Measurements from ENCODE around the gene NUP85. TPM values are rescaled to one million over a fixed set of nuclear protein-coding genes. Genes with fewer than 3 reads are reported as not detected.
A peak's percentile ranks its signal among the peaks of the same experiment; 100 is the strongest.
"Not testable (repeated sequence)": the region's sequence is repeated elsewhere in the genome, so short reads cannot be mapped to it uniquely, and the experiment has no call there.

The NUP85 gene
- 46.4 TPM for polyA plus RNA-seq (2013, experiment 1 of 2)
- polyA plus RNA-seq (2013, experiment 2 of 2): 44.0 TPM

- no peaks in the 10 kb centered on the region for H3K9me3 ChIP-seq (replicated peaks in 1 of 2; ENCODE audit: control insufficient read depth in 2 of 2, insufficient read depth in 1 of 2, low read depth in 1 of 2, low read length in 2 of 2)
- peak within 1 kb of the TSS; percentile 99 for H2BK12ac ChIP-seq (ENCODE audit: low read length)
- no peak within 1 kb of the TSS for H3K4ac ChIP-seq (ENCODE audit: low read length)
- H3K9ac ChIP-seq (ENCODE audit: low read depth, low read length, poor library complexity): peak within 1 kb of the TSS; percentile 100
- no peak within 1 kb of the TSS for H4K91ac ChIP-seq (ENCODE audit: low read depth, low read length, poor library complexity)
- peak within 1 kb of the TSS; percentile 100 for H3K27ac ChIP-seq (replicated peaks; ENCODE audit: low read length)
- H3K4me3 ChIP-seq (ENCODE audit: low read length in 2 of 2): peak within 1 kb of the TSS; percentile 94 to 98
- H3K18ac ChIP-seq (ENCODE audit: low read length): peak within 1 kb of the TSS; percentile 100
- peak within 1 kb of the TSS; percentile 86 for H3K4me2 ChIP-seq (ENCODE audit: insufficient read depth, low read length, poor library complexity, severe bottlenecking)
- peak within 1 kb of the TSS; percentile 100 for H4K8ac ChIP-seq (ENCODE audit: low read depth, low read length)
- H2BK5ac ChIP-seq (ENCODE audit: low read length): peak within 1 kb of the TSS; percentile 94
- DNase-seq (ENCODE audit: low spot score): peak; percentile 93
- H3K27me3 ChIP-seq (ENCODE audit: control insufficient read depth in 3 of 3, insufficient read depth in 3 of 3, low read depth in 1 of 3, low read length in 3 of 3): no peaks in the 10 kb centered on the region
- peaks cover 5 to 24% of the 10 kb centered on the region in 2 donors for H3K36me3 ChIP-seq (replicated peaks in 1 of 2; ENCODE audit: control insufficient read depth in 2 of 2, insufficient read depth in 2 of 2, low read length in 2 of 2)
- peak within 1 kb of the TSS; percentile 99 for H3K23ac ChIP-seq (ENCODE audit: low read depth, low read length, poor library complexity)
- no peaks in the 10 kb centered on the region for H3K79me1 ChIP-seq (ENCODE audit: low read depth, low read length)
- peak within 1 kb of the TSS; percentile 95 for H2AFZ ChIP-seq (ENCODE audit: low read length)
- H2BK15ac ChIP-seq (ENCODE audit: low read length): peak within 1 kb of the TSS; percentile 75
- no CpG with 5 or more reads among the region's 57 CpGs for WGBS, 2 donors (ENCODE audit: extremely low coverage in 2 of 2, insufficient read length in 2 of 2, insufficient replicate concordance in 1 of 2)
- peak within 1 kb of the TSS; percentile 72 for H2BK120ac ChIP-seq (ENCODE audit: low read depth, low read length)
- peak within 1 kb of the TSS; percentile 100 for H3K14ac ChIP-seq (ENCODE audit: low read length)
- peak within 1 kb of the TSS; percentile 86 for H2AK5ac ChIP-seq (ENCODE audit: low read depth, low read length)
- H3K4me1 ChIP-seq (ENCODE audit: control insufficient read depth in 2 of 2, insufficient read depth in 1 of 2, low read depth in 1 of 2, low read length in 2 of 2): no peaks in the 10 kb centered on the region
Observed at GRCh38 chr17:75205037-75205792, at the start of gene NUP85. Gene NUP85 (plus strand): TSS chr17:75205679. CDS start chr17:75205762, 83 bp downstream.

GRCh38 chr17:75158480-75158879, 47.0 kb upstream of the NUP85 start:
- H4K8ac ChIP-seq (ENCODE audit: low read depth, low read length); H3K14ac ChIP-seq (ENCODE audit: low read length); H3K4me3 ChIP-seq (ENCODE audit: low read length in 2 of 2); H3K4ac ChIP-seq (ENCODE audit: low read length); H2BK15ac ChIP-seq (ENCODE audit: low read length); H3K27me3 ChIP-seq (ENCODE audit: control insufficient read depth in 3 of 3, insufficient read depth in 3 of 3, low read depth in 1 of 3, low read length in 3 of 3); H3K9ac ChIP-seq (ENCODE audit: low read depth, low read length, poor library complexity); H3K4me1 ChIP-seq (ENCODE audit: control insufficient read depth in 2 of 2, insufficient read depth in 1 of 2, low read depth in 1 of 2, low read length in 2 of 2); DNase-seq (ENCODE audit: low spot score); H2BK5ac ChIP-seq (ENCODE audit: low read length); H2AK5ac ChIP-seq (ENCODE audit: low read depth, low read length); H3K18ac ChIP-seq (ENCODE audit: low read length); H2BK120ac ChIP-seq (ENCODE audit: low read depth, low read length); H3K9me3 ChIP-seq (replicated peaks in 1 of 2; ENCODE audit: control insufficient read depth in 2 of 2, insufficient read depth in 1 of 2, low read depth in 1 of 2, low read length in 2 of 2); H3K27ac ChIP-seq (replicated peaks; ENCODE audit: low read length); H4K91ac ChIP-seq (ENCODE audit: low read depth, low read length, poor library complexity); H3K79me1 ChIP-seq (ENCODE audit: low read depth, low read length); H2BK12ac ChIP-seq (ENCODE audit: low read length); H3K23ac ChIP-seq (ENCODE audit: low read depth, low read length, poor library complexity); H3K4me2 ChIP-seq (ENCODE audit: insufficient read depth, low read length, poor library complexity, severe bottlenecking); H2AFZ ChIP-seq (ENCODE audit: low read length): not testable (repeated sequence)
- peaks cover 3 to 47% of the 10 kb centered on the region in 2 donors for H3K36me3 ChIP-seq (replicated peaks in 1 of 2; ENCODE audit: control insufficient read depth in 2 of 2, insufficient read depth in 2 of 2, low read length in 2 of 2)
- WGBS, 2 donors (ENCODE audit: extremely low coverage in 2 of 2, insufficient read length in 2 of 2, insufficient replicate concordance in 1 of 2): no CpG with 5 or more reads among the region's 8 CpGs

- H2AK5ac ChIP-seq (ENCODE audit: low read depth, low read length): no peak overlapping the region
- DNase-seq (ENCODE audit: low spot score): no peak
- H3K23ac ChIP-seq (ENCODE audit: low read depth, low read length, poor library complexity): no peak overlapping the region
- no peak overlapping the region for H3K14ac ChIP-seq (ENCODE audit: low read length)
- no peak overlapping the region for H3K4me2 ChIP-seq (ENCODE audit: insufficient read depth, low read length, poor library complexity, severe bottlenecking)
- H3K27ac ChIP-seq (replicated peaks; ENCODE audit: low read length): no peak overlapping the region
- H3K4me1 ChIP-seq (ENCODE audit: control insufficient read depth in 2 of 2, insufficient read depth in 1 of 2, low read depth in 1 of 2, low read length in 2 of 2): peaks cover 3 to 7% of the 10 kb centered on the region in 2 donors
- no peak overlapping the region for H4K8ac ChIP-seq (ENCODE audit: low read depth, low read length)
- no peak overlapping the region for H3K9ac ChIP-seq (ENCODE audit: low read depth, low read length, poor library complexity)
- peaks cover 3 to 55% of the 10 kb centered on the region in 2 donors for H3K36me3 ChIP-seq (replicated peaks in 1 of 2; ENCODE audit: control insufficient read depth in 2 of 2, insufficient read depth in 2 of 2, low read length in 2 of 2)
- no peak overlapping the region for H2BK120ac ChIP-seq (ENCODE audit: low read depth, low read length)
- no peak overlapping the region for H2BK12ac ChIP-seq (ENCODE audit: low read length)
- no peaks in the 10 kb centered on the region for H3K27me3 ChIP-seq (ENCODE audit: control insufficient read depth in 3 of 3, insufficient read depth in 3 of 3, low read depth in 1 of 3, low read length in 3 of 3)
- H3K4me3 ChIP-seq (ENCODE audit: low read length in 2 of 2): no peak overlapping the region
- no peaks in the 10 kb centered on the region for H3K79me1 ChIP-seq (ENCODE audit: low read depth, low read length)
- H3K4ac ChIP-seq (ENCODE audit: low read length): no peak overlapping the region
- no peak overlapping the region for H2BK5ac ChIP-seq (ENCODE audit: low read length)
- no peak overlapping the region for H2AFZ ChIP-seq (ENCODE audit: low read length)
- no peaks in the 10 kb centered on the region for H3K9me3 ChIP-seq (replicated peaks in 1 of 2; ENCODE audit: control insufficient read depth in 2 of 2, insufficient read depth in 1 of 2, low read depth in 1 of 2, low read length in 2 of 2)
- no peak overlapping the region for H2BK15ac ChIP-seq (ENCODE audit: low read length)
- no peak overlapping the region for H4K91ac ChIP-seq (ENCODE audit: low read depth, low read length, poor library complexity)
- WGBS, 2 donors (ENCODE audit: extremely low coverage in 2 of 2, insufficient read length in 2 of 2, insufficient replicate concordance in 1 of 2): no CpG with 5 or more reads among the region's 4 CpGs
- H3K18ac ChIP-seq (ENCODE audit: low read length): no peak overlapping the region
Observed at GRCh38 chr17:75159196-75160031, 46.1 kb upstream of the NUP85 start.

- Histone ChIP-seq H2BK12ac (ENCODE audit: low read length) (no peak overlapping the region), H2BK5ac (ENCODE audit: low read length) (no peak overlapping the region), H3K18ac (ENCODE audit: low read length) (no peak overlapping the region), H4K91ac (ENCODE audit: low read depth, low read length, poor library complexity) (no peak overlapping the region), H3K14ac (ENCODE audit: low read length) (no peak overlapping the region), H2BK120ac (ENCODE audit: low read depth, low read length) (no peak overlapping the region), H3K4ac (ENCODE audit: low read length) (no peak overlapping the region), H3K27me3 (ENCODE audit: control insufficient read depth in 3 of 3, insufficient read depth in 3 of 3, low read depth in 1 of 3, low read length in 3 of 3) (no peaks in the 10 kb centered on the region), H2AFZ (ENCODE audit: low read length) (no peak overlapping the region), H4K8ac (ENCODE audit: low read depth, low read length) (no peak overlapping the region), H3K9ac (ENCODE audit: low read depth, low read length, poor library complexity) (no peak overlapping the region), H2AK5ac (ENCODE audit: low read depth, low read length) (no peak overlapping the region), H3K23ac (ENCODE audit: low read depth, low read length, poor library complexity) (no peak overlapping the region), H3K27ac (replicated peaks; ENCODE audit: low read length) (no peak overlapping the region), H3K79me1 (ENCODE audit: low read depth, low read length) (no peaks in the 10 kb centered on the region), H2BK15ac (ENCODE audit: low read length) (no peak overlapping the region), H3K4me3 (ENCODE audit: low read length in 2 of 2) (no peak overlapping the region), H3K9me3 (replicated peaks in 1 of 2; ENCODE audit: control insufficient read depth in 2 of 2, insufficient read depth in 1 of 2, low read depth in 1 of 2, low read length in 2 of 2) (no peaks in the 10 kb centered on the region), H3K4me1 (ENCODE audit: control insufficient read depth in 2 of 2, insufficient read depth in 1 of 2, low read depth in 1 of 2, low read length in 2 of 2) (peaks cover 0 to 1% of the 10 kb centered on the region in 2 donors), H3K36me3 (replicated peaks in 1 of 2; ENCODE audit: control insufficient read depth in 2 of 2, insufficient read depth in 2 of 2, low read length in 2 of 2) (peaks cover 3 to 60% of the 10 kb centered on the region in 2 donors), H3K4me2 (ENCODE audit: insufficient read depth, low read length, poor library complexity, severe bottlenecking) (no peak overlapping the region)
- no peak for DNase-seq (ENCODE audit: low spot score)
- WGBS, 2 donors (ENCODE audit: extremely low coverage in 2 of 2, insufficient read length in 2 of 2, insufficient replicate concordance in 1 of 2): no CpG with 5 or more reads among the region's 5 CpGs
Observed at GRCh38 chr17:75160211-75160610, 45.3 kb upstream of the NUP85 start.

Measured in neuronal stem cell (in vitro differentiated cells).